Gastroesophageal sphincter (tissue), 4 donors: ENCODE measurements around the gene IL4. TPM values are rescaled to one million over a fixed set of nuclear protein-coding genes. Genes with fewer than 3 reads are reported as not detected.

ENCODE experiments used
- ATAC-seq: fragments of 150-250 bp; one replicate; pipeline ENCODE4 v1.9.1; 2016; ENCODE audit warnings: mild to moderate bottlenecking, moderate library complexity
- H3K27ac ChIP-seq, 4 donors: fragments of 200-600 bp; sonication (generic) in 3 of 4; 1 replicate in 3 of 4; 2 replicates in 1 of 4; pipeline ENCODE4 v1.5.1; 2016 to 2019
- H3K27me3 ChIP-seq: fragments of 200-600 bp; sonication (generic); one replicate; pipeline ENCODE4 v1.5.1; 2019
- H3K36me3 ChIP-seq, 2 donors: fragments of 200-600 bp; sonication (generic); one replicate each; pipeline ENCODE4 v1.5.1; 2019; ENCODE audit warnings: control low read depth in 1 of 2
- H3K4me1 ChIP-seq, 3 donors: fragments of 200-600 bp; sonication (generic); 1 replicate in 2 of 3; 2 replicates in 1 of 3; pipeline ENCODE4 v1.5.1; 2016 to 2019; ENCODE audit warnings: control low read depth in 2 of 3
- H3K4me3 ChIP-seq, 2 donors: fragments of 200-600 bp; sonication (generic); one replicate each; pipeline ENCODE4 v1.5.1; 2019; ENCODE audit warnings: mild to moderate bottlenecking in 1 of 2, moderate library complexity in 1 of 2
- H3K9me3 ChIP-seq, 3 donors: fragments of 200-600 bp; sonication (generic); one replicate each; pipeline ENCODE4 v1.5.1; 2017 to 2019; ENCODE audit warnings: control low read depth in 2 of 3
- CTCF ChIP-seq, 4 experiments: fragments of 200-600 bp in 2 of 4; fragments of 450-650 bp in 2 of 4; sonication (generic) in 1 of 4; IDR thresholded peaks; one replicate each; pipeline ENCODE4 v1.5.1; 2017 to 2019; ENCODE audit warnings: antibody characterized with exemption in 4 of 4, mild to moderate bottlenecking in 2 of 4, moderate library complexity in 2 of 4
- EP300 ChIP-seq: sonication (generic); formaldehyde crosslinking; IDR thresholded peaks from one replicate; pipeline ENCODE4 v1.6.1; 2017; ENCODE audit warnings: antibody characterized with exemption, mild to moderate bottlenecking
- POLR2A ChIP-seq, 2 donors: fragments of 450-650 bp; IDR thresholded peaks; one replicate each; pipeline ENCODE4 v1.6.1; 2017; ENCODE audit warnings: antibody characterized with exemption in 2 of 2, mild to moderate bottlenecking in 2 of 2, moderate library complexity in 1 of 2
- POLR2AphosphoS5 ChIP-seq: sonication (generic); formaldehyde crosslinking; IDR thresholded peaks from one replicate; pipeline ENCODE4 v1.6.1; 2017; ENCODE audit warnings: antibody characterized with exemption
- WGBS, 2 donors: methylation state at CpG; one replicate each; pipeline ENCODE4 v1.1.5; 2018; ENCODE audit warnings: low coverage in 1 of 2; 5-methylcytosine and 5-hydroxymethylcytosine counted together
- total RNA-seq, 4 donors: library from RNA; depleted of rRNA; stranded (reverse); fragments of >200 nt; gene quantifications; one replicate each; pipeline ENCODE4 v1.1.0, GENCODE V29; 2016

IL4 gene
- total RNA-seq, 4 donors from 2014 or later: not detected

- no peaks in the 10 kb centered on the region for H3K9me3 ChIP-seq
- no peak overlapping the region for H3K4me3 ChIP-seq
- H3K27me3 ChIP-seq: no peaks in the 10 kb centered on the region
- ATAC-seq: no peak
- H3K27ac ChIP-seq: no peak overlapping the region
- no peak for TF ChIP-seq CTCF (IDR thresholded peaks at IDR 0.05)
- no peak for TF ChIP-seq POLR2AphosphoS5
- no peak for TF ChIP-seq POLR2A (IDR thresholded peaks at IDR 0.05)
- no peak for TF ChIP-seq EP300
- no peaks in the 10 kb centered on the region for H3K4me1 ChIP-seq
- no peaks in the 10 kb centered on the region for H3K36me3 ChIP-seq
- WGBS, 2 donors: 79 to 86% methylated on average over 6 of the region's 6 CpGs
Observed at GRCh38 chr5:132684491-132684890, 10.7 kb downstream of the IL4 start.

- Histone ChIP-seq H3K4me1 (no peaks in the 10 kb centered on the region), H3K4me3 (no peak overlapping the region), H3K36me3 (peaks cover 0 to 2% of the 10 kb centered on the region in 2 donors), H3K27ac (no peak overlapping the region), H3K9me3 (no peaks in the 10 kb centered on the region), H3K27me3 (no peaks in the 10 kb centered on the region)
- WGBS, 2 donors: 90 to 91% methylated on average over 12 of the region's 12 CpGs
- no peak for ATAC-seq
- no peak for TF ChIP-seq POLR2AphosphoS5
- TF ChIP-seq POLR2A (IDR thresholded peaks at IDR 0.05): no peak
- TF ChIP-seq CTCF (IDR thresholded peaks at IDR 0.05): no peak
- TF ChIP-seq EP300: no peak
Observed at GRCh38 chr5:132684922-132685720, 11.3 kb downstream of the IL4 start.

GRCh38 chr5:132686193-132686592 is 12.4 kb downstream of the IL4 start:
- Histone ChIP-seq H3K27ac (no peak overlapping the region), H3K9me3 (no peaks in the 10 kb centered on the region), H3K4me1 (no peaks in the 10 kb centered on the region), H3K36me3 (peaks cover 0 to 5% of the 10 kb centered on the region in 2 donors), H3K4me3 (no peak overlapping the region), H3K27me3 (no peaks in the 10 kb centered on the region)
- no peak for ATAC-seq
- TF ChIP-seq EP300 (no peak), CTCF (IDR thresholded peaks at IDR 0.05) (no peak), POLR2A (IDR thresholded peaks at IDR 0.05) (no peak), POLR2AphosphoS5 (no peak)
- 90 to 100% methylated on average over 1 to 3 of the region's 3 CpGs for WGBS, 2 donors

- 73 to 83% methylated on average over 4 of the region's 5 CpGs for WGBS, 2 donors
- Histone ChIP-seq H3K27ac (no peak overlapping the region), H3K4me1 (no peaks in the 10 kb centered on the region), H3K27me3 (no peaks in the 10 kb centered on the region), H3K9me3 (no peaks in the 10 kb centered on the region), H3K4me3 (no peak overlapping the region), H3K36me3 (peaks cover 0 to 5% of the 10 kb centered on the region in 2 donors)
- ATAC-seq: no peak
- TF ChIP-seq POLR2AphosphoS5 (no peak), CTCF (IDR thresholded peaks at IDR 0.05) (no peak), POLR2A (IDR thresholded peaks at IDR 0.05) (no peak)
Observed at GRCh38 chr5:132687995-132688394, 14.2 kb downstream of the IL4 start.
